ENCODE measurements around the gene TCEANC2.
A peak's percentile ranks its signal among the peaks of the same experiment; 100 is the strongest.
"Not testable (repeated sequence)": the region's sequence is repeated elsewhere in the genome, so short reads cannot be mapped to it uniquely, and the experiment has no call there.

Gene TCEANC2

GRCh38 chr1:54018635-54019034, 34.8 kb upstream of the TCEANC2 start:
- Histone ChIP-seq H2AK5ac (ENCODE audit: low read length, severe bottlenecking) (no peak overlapping the region), H2BK15ac (ENCODE audit: low read depth, poor library complexity, severe bottlenecking) (no peak overlapping the region), H4K8ac (ENCODE audit: low read length) (no peak overlapping the region), H3K79me1 (replicated peaks; ENCODE audit: low read length, poor library complexity, severe bottlenecking) (no peaks in the 10 kb centered on the region), H3K4me2 (ENCODE audit: low read length, poor library complexity, severe bottlenecking) (no peak overlapping the region), H3K27ac (ENCODE audit: low read length, poor library complexity, severe bottlenecking) (no peak overlapping the region), H3K9ac (ENCODE audit: low read length) (no peak overlapping the region), H2BK5ac (ENCODE audit: low read depth, low read length, poor library complexity, severe bottlenecking) (no peak overlapping the region), H2AFZ (ENCODE audit: low read depth, low read length) (no peak overlapping the region), H3K4ac (ENCODE audit: low read depth in 1 of 2, low read length in 2 of 2) (no peak overlapping the region), H3K14ac (ENCODE audit: low read length in 2 of 2) (no peak overlapping the region), H3K18ac (ENCODE audit: low read depth in 1 of 2, low read length in 2 of 2) (no peak overlapping the region), H2BK120ac (ENCODE audit: low read depth, low read length) (no peak overlapping the region), H3K36me3 (ENCODE audit: control insufficient read depth in 1 of 2, insufficient read depth in 2 of 2, low read depth in 1 of 2, low read length in 2 of 2) (no peaks in the 10 kb centered on the region), H3K27me3 (ENCODE audit: control insufficient read depth in 1 of 2, insufficient read depth in 1 of 2, low read length in 2 of 2) (peaks cover 42 to 44% of the 10 kb centered on the region in 2 experiments), H3K4me3 (ENCODE audit: insufficient read depth in 1 of 2, low read depth in 1 of 2, low read length in 2 of 2) (no peak overlapping the region), H3K9me3 (ENCODE audit: control insufficient read depth, low read length) (no peaks in the 10 kb centered on the region), H2BK12ac (ENCODE audit: low read length in 2 of 2) (no peak overlapping the region), H4K91ac (ENCODE audit: low read length) (no peak overlapping the region), H3K4me1 (ENCODE audit: control insufficient read depth, insufficient read depth, low read depth, low read length) (peaks cover 8% of the 10 kb centered on the region), H3K23ac (ENCODE audit: low read length in 2 of 2) (no peak overlapping the region)
- 78% methylated on average over 5 of the region's 5 CpGs for WGBS
- DNase-seq: no peak

GRCh38 chr1:54019562-54020176, 33.7 kb upstream of the TCEANC2 start:
- H3K14ac ChIP-seq (ENCODE audit: low read length in 2 of 2); H2BK5ac ChIP-seq (ENCODE audit: low read depth, low read length, poor library complexity, severe bottlenecking); H2BK120ac ChIP-seq (ENCODE audit: low read depth, low read length); H3K27ac ChIP-seq (ENCODE audit: low read length, poor library complexity, severe bottlenecking); H4K91ac ChIP-seq (ENCODE audit: low read length); H3K79me1 ChIP-seq (replicated peaks; ENCODE audit: low read length, poor library complexity, severe bottlenecking); H3K23ac ChIP-seq (ENCODE audit: low read length in 2 of 2); H2AK5ac ChIP-seq (ENCODE audit: low read length, severe bottlenecking); H3K9ac ChIP-seq (ENCODE audit: low read length); H3K4me2 ChIP-seq (ENCODE audit: low read length, poor library complexity, severe bottlenecking); H3K36me3 ChIP-seq (ENCODE audit: control insufficient read depth in 1 of 2, insufficient read depth in 2 of 2, low read depth in 1 of 2, low read length in 2 of 2); H3K9me3 ChIP-seq (ENCODE audit: control insufficient read depth, low read length); H2BK12ac ChIP-seq (ENCODE audit: low read length in 2 of 2); H2BK15ac ChIP-seq (ENCODE audit: low read depth, poor library complexity, severe bottlenecking); H3K4me3 ChIP-seq (ENCODE audit: insufficient read depth in 1 of 2, low read depth in 1 of 2, low read length in 2 of 2); H2AFZ ChIP-seq (ENCODE audit: low read depth, low read length); H3K4ac ChIP-seq (ENCODE audit: low read depth in 1 of 2, low read length in 2 of 2); DNase-seq; H3K18ac ChIP-seq (ENCODE audit: low read depth in 1 of 2, low read length in 2 of 2); H3K4me1 ChIP-seq (ENCODE audit: control insufficient read depth, insufficient read depth, low read depth, low read length): not testable (repeated sequence)
- Histone ChIP-seq H4K8ac (ENCODE audit: low read length) (peak overlapping the region; percentile 5), H3K27me3 (ENCODE audit: control insufficient read depth in 1 of 2, insufficient read depth in 1 of 2, low read length in 2 of 2) (peaks cover 31 to 34% of the 10 kb centered on the region in 2 experiments)
- WGBS: 85% methylated on average over 10 of the region's 10 CpGs

GRCh38 chr1:54024358-54024757, 29.1 kb upstream of the TCEANC2 start:
- no peak overlapping the region for H3K9ac ChIP-seq (ENCODE audit: low read length)
- no peak overlapping the region for H3K18ac ChIP-seq (ENCODE audit: low read depth in 1 of 2, low read length in 2 of 2)
- no peak overlapping the region for H2AK5ac ChIP-seq (ENCODE audit: low read length, severe bottlenecking)
- H3K4me3 ChIP-seq (ENCODE audit: insufficient read depth in 1 of 2, low read depth in 1 of 2, low read length in 2 of 2): no peak overlapping the region
- DNase-seq: no peak
- no peak overlapping the region for H3K4me2 ChIP-seq (ENCODE audit: low read length, poor library complexity, severe bottlenecking)
- no peak overlapping the region for H2BK120ac ChIP-seq (ENCODE audit: low read depth, low read length)
- H2BK12ac ChIP-seq (ENCODE audit: low read length in 2 of 2): no peak overlapping the region
- H3K4ac ChIP-seq (ENCODE audit: low read depth in 1 of 2, low read length in 2 of 2): no peak overlapping the region
- no peak overlapping the region for H3K27ac ChIP-seq (ENCODE audit: low read length, poor library complexity, severe bottlenecking)
- H3K23ac ChIP-seq (ENCODE audit: low read length in 2 of 2): no peak overlapping the region
- H3K27me3 ChIP-seq (ENCODE audit: control insufficient read depth in 1 of 2, insufficient read depth in 1 of 2, low read length in 2 of 2): peaks cover 3 to 10% of the 10 kb centered on the region in 2 experiments
- no peak overlapping the region for H2BK5ac ChIP-seq (ENCODE audit: low read depth, low read length, poor library complexity, severe bottlenecking)
- H2AFZ ChIP-seq (ENCODE audit: low read depth, low read length): no peak overlapping the region
- no peak overlapping the region for H3K14ac ChIP-seq (ENCODE audit: low read length in 2 of 2)
- no peaks in the 10 kb centered on the region for H3K9me3 ChIP-seq (ENCODE audit: control insufficient read depth, low read length)
- no peak overlapping the region for H2BK15ac ChIP-seq (ENCODE audit: low read depth, poor library complexity, severe bottlenecking)
- H3K4me1 ChIP-seq (ENCODE audit: control insufficient read depth, insufficient read depth, low read depth, low read length): no peaks in the 10 kb centered on the region
- 89% methylated on average over 1 of the region's 2 CpGs for WGBS
- H4K8ac ChIP-seq (ENCODE audit: low read length): no peak overlapping the region
- H4K91ac ChIP-seq (ENCODE audit: low read length): no peak overlapping the region
- H3K79me1 ChIP-seq (replicated peaks; ENCODE audit: low read length, poor library complexity, severe bottlenecking): no peaks in the 10 kb centered on the region
- H3K36me3 ChIP-seq (ENCODE audit: control insufficient read depth in 1 of 2, insufficient read depth in 2 of 2, low read depth in 1 of 2, low read length in 2 of 2): no peaks in the 10 kb centered on the region

GRCh38 chr1:54024811-54025210, 28.6 kb upstream of the TCEANC2 start:
- not testable (repeated sequence) for H3K36me3 ChIP-seq (ENCODE audit: control insufficient read depth in 1 of 2, insufficient read depth in 2 of 2, low read depth in 1 of 2, low read length in 2 of 2); H2AK5ac ChIP-seq (ENCODE audit: low read length, severe bottlenecking); H2BK12ac ChIP-seq (ENCODE audit: low read length in 2 of 2); H3K4me2 ChIP-seq (ENCODE audit: low read length, poor library complexity, severe bottlenecking); H3K4ac ChIP-seq (ENCODE audit: low read depth in 1 of 2, low read length in 2 of 2); DNase-seq; H3K18ac ChIP-seq (ENCODE audit: low read depth in 1 of 2, low read length in 2 of 2); H2BK15ac ChIP-seq (ENCODE audit: low read depth, poor library complexity, severe bottlenecking); H3K27me3 ChIP-seq (ENCODE audit: control insufficient read depth in 1 of 2, insufficient read depth in 1 of 2, low read length in 2 of 2); H3K23ac ChIP-seq (ENCODE audit: low read length in 2 of 2); H3K14ac ChIP-seq (ENCODE audit: low read length in 2 of 2); H3K9me3 ChIP-seq (ENCODE audit: control insufficient read depth, low read length); H3K27ac ChIP-seq (ENCODE audit: low read length, poor library complexity, severe bottlenecking); H3K4me1 ChIP-seq (ENCODE audit: control insufficient read depth, insufficient read depth, low read depth, low read length); H2BK5ac ChIP-seq (ENCODE audit: low read depth, low read length, poor library complexity, severe bottlenecking); H2BK120ac ChIP-seq (ENCODE audit: low read depth, low read length); H3K4me3 ChIP-seq (ENCODE audit: insufficient read depth in 1 of 2, low read depth in 1 of 2, low read length in 2 of 2); H4K8ac ChIP-seq (ENCODE audit: low read length); H4K91ac ChIP-seq (ENCODE audit: low read length); H3K79me1 ChIP-seq (replicated peaks; ENCODE audit: low read length, poor library complexity, severe bottlenecking); H3K9ac ChIP-seq (ENCODE audit: low read length); H2AFZ ChIP-seq (ENCODE audit: low read depth, low read length)
- 100% methylated on average over 1 of the region's 1 CpG for WGBS
